Spleen (tissue), 11 donors: ENCODE data around the gene IMMP2L. TPM values are rescaled to one million over a fixed set of nuclear protein-coding genes. Genes with fewer than 3 reads are reported as not detected.

Source experiments
- DNase-seq: peaks from one replicate; pipeline ENCODE4 v3.0.0-alpha.2; 2020
- H3K27ac ChIP-seq, 8 donors: fragments of 200-600 bp; sonication (generic) in 7 of 8; 1 replicate in 4 of 8; 2 replicates in 4 of 8; pipeline versions ENCODE4 v1.5.0 to v1.8.0; 2016 to 2021; ENCODE audit warnings: inconsistent platforms in 4 of 8, mild to moderate bottlenecking in 4 of 8, moderate library complexity in 1 of 8
- H3K27me3 ChIP-seq, 7 donors: fragments of 200-600 bp; sonication (generic) in 6 of 7; replicated peaks in 1 of 7; 1 replicate in 4 of 7; 2 replicates in 3 of 7; pipeline versions ENCODE4 v1.5.0 to v1.8.0; 2016 to 2021; ENCODE audit warnings: inconsistent platforms in 3 of 7, mild to moderate bottlenecking in 1 of 7
- H3K36me3 ChIP-seq, 6 donors: fragments of 200-600 bp; sonication (generic) in 5 of 6; 1 replicate in 4 of 6; 2 replicates in 2 of 6; pipeline versions ENCODE4 v1.5.0 to v1.8.0; 2016 to 2021; ENCODE audit warnings: inconsistent platforms in 2 of 6
- H3K4me1 ChIP-seq, 6 donors: fragments of 200-600 bp; sonication (generic) in 5 of 6; 1 replicate in 3 of 6; 2 replicates in 3 of 6; pipeline versions ENCODE4 v1.5.0 to v1.8.0; 2016 to 2021; ENCODE audit warnings: inconsistent platforms in 3 of 6
- H3K4me3 ChIP-seq, 8 donors: fragments of 200-600 bp; sonication (generic) in 7 of 8; 1 replicate in 4 of 8; 2 replicates in 4 of 8; pipeline versions ENCODE4 v1.5.0 to v1.8.0; 2016 to 2021; ENCODE audit warnings: inconsistent platforms in 4 of 8, mild to moderate bottlenecking in 4 of 8, moderate library complexity in 2 of 8
- H3K9me3 ChIP-seq, 8 donors: fragments of 200-600 bp; sonication (generic) in 7 of 8; 1 replicate in 4 of 8; 2 replicates in 4 of 8; pipeline versions ENCODE4 v1.5.0 to v1.8.0; 2016 to 2021; ENCODE audit warnings: inconsistent platforms in 4 of 8
- CTCF ChIP-seq, 11 experiments: fragments of 200-600 bp in 7 of 11; fragments of 450-650 bp in 4 of 11; sonication (generic) in 4 of 11; IDR thresholded peaks in 8 of 11; conservative IDR thresholded peaks in 3 of 11; 1 replicate in 7 of 11; 2 replicates in 4 of 11; pipeline versions ENCODE4 v1.4.0 to v1.8.0; 2016 to 2021; ENCODE audit warnings: antibody characterized with exemption in 11 of 11, inconsistent platforms in 4 of 11, mild to moderate bottlenecking in 1 of 11
- POLR2A ChIP-seq, 3 donors: fragments of 450-650 bp; IDR thresholded peaks; one replicate each; pipeline ENCODE4 v1.5.1; 2017; ENCODE audit warnings: antibody characterized with exemption in 3 of 3, mild to moderate bottlenecking in 1 of 3
- POLR2AphosphoS5 ChIP-seq, 3 donors: sonication (generic); formaldehyde crosslinking; IDR thresholded peaks; one replicate each; pipeline ENCODE4 v1.5.1; 2017; ENCODE audit warnings: antibody characterized with exemption in 3 of 3
- WGBS, 5 donors: extraction: QIAGEN DNeasy Blood & Tissue Kit in 3 of 5; methylation state at CpG; one replicate each; pipeline versions ENCODE4 v1.1.5 to v1.1.7; 2013 to 2018; 5-methylcytosine and 5-hydroxymethylcytosine counted together
- intact Hi-C: fragments of 100-400 bp; cut with DNase I; formaldehyde crosslinking; loops from one replicate; pipeline ENCODE4 v1.15.0; 2023; ENCODE audit warnings: low total_unique reads
- polyA plus RNA-seq, 3 donors: library from polyadenylated mRNA; stranded (reverse); fragments of 200-250 nt; gene quantifications; one replicate each; pipeline ENCODE4 v1.2.1, GENCODE V29; 2013
- total RNA-seq, 7 donors: library from RNA; depleted of rRNA in 3 of 7; stranded (reverse); fragments of >200 nt in 3 of 7; fragmentation: NEBNext Ultra II Directional in 4 of 7; extraction: Animal tissue kit (Norgen Biotek cat#: 25700) in 4 of 7; gene quantifications; one replicate each; pipeline versions ENCODE4 v1.1.0 to v1.2.1, GENCODE V29; 2016 to 2021
- donor health status: healthy with polysubstance abuse.
- donor health status: DM: no; HTN: no; CAD: no; lungs with moderate emphysema.
- donor health status: DM: no; HTN: no; CAD: no.
- donor health status: Bipolar disorder and iron deficiency.
- donor health status: healthy.
- donor health status: DM: no; HTN: no; CAD: no.
- donor health status: DM: yes; HTN: yes; CAD: no.

Gene IMMP2L
- total and polyA plus RNA-seq, 10 donors = 6.5 to 32.7 (median 9.8) TPM

DNA sequence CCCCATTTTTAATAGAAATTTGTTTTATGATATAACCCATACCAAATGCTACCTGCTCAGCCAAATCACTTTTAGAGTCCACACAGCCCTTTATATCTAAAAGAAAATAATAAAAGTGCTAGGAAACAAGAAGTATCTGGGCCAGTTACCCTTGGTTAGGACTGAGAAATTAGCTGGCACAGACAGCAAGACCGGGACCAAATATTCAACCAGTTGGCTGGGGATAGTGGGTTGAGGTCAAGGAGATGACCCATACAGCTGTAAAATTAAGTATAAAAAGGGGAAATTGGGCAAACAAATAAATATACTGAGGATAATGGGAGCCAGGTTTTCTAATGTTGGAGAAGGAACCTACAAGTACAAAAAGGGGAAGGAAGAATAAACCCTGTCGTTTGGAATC is 174.3 kb downstream of the IMMP2L start:
- Histone ChIP-seq H3K27ac (no peak overlapping the region), H3K4me1 (no peaks in the 10 kb centered on the region), H3K4me3 (no peak overlapping the region), H3K9me3 (no peaks in the 10 kb centered on the region), H3K27me3 (no peaks in the 10 kb centered on the region), H3K36me3 (no peaks in the 10 kb centered on the region)
- WGBS, 5 donors = 66 to 77% (median 73%) methylated on average over 2 of the region's 2 CpGs
- no peak for TF ChIP-seq POLR2AphosphoS5 (IDR thresholded peaks at IDR 0.05)
- TF ChIP-seq POLR2A (IDR thresholded peaks at IDR 0.05) = no peak
- no peak for TF ChIP-seq CTCF (IDR thresholded peaks at IDR 0.05 in 8 of 11, conservative IDR thresholded peaks at IDR 0.05 in 3 of 11)
- DNase-seq = no peak
- intact Hi-C loops = no loop called here

- WGBS, 5 donors = 92 to 97% (median 92%) methylated on average over 3 of the region's 3 CpGs
- TF ChIP-seq POLR2AphosphoS5 (IDR thresholded peaks at IDR 0.05) (no peak), POLR2A (IDR thresholded peaks at IDR 0.05) (no peak), CTCF (IDR thresholded peaks at IDR 0.05 in 8 of 11, conservative IDR thresholded peaks at IDR 0.05 in 3 of 11) (no peak)
Measured at GRCh38 chr7:111384065-111384891, 178.0 kb downstream of the IMMP2L start.

GRCh38 chr7:111383133-111383532 is 179.2 kb downstream of the IMMP2L start:
- Histone ChIP-seq H3K4me1 (no peaks in the 10 kb centered on the region), H3K27ac (no peak overlapping the region), H3K27me3 (no peaks in the 10 kb centered on the region), H3K36me3 (no peaks in the 10 kb centered on the region), H3K4me3 (no peak overlapping the region), H3K9me3 (no peaks in the 10 kb centered on the region)
- TF ChIP-seq POLR2AphosphoS5 (IDR thresholded peaks at IDR 0.05) (no peak), POLR2A (IDR thresholded peaks at IDR 0.05) (no peak), CTCF (IDR thresholded peaks at IDR 0.05 in 8 of 11, conservative IDR thresholded peaks at IDR 0.05 in 3 of 11) (no peak)
- intact Hi-C loops = no loop called here
- 87 to 97% (median 95%) methylated on average over 3 of the region's 3 CpGs for WGBS, 5 donors
- no peak for DNase-seq

More at GRCh38 chr7:111384065-111384891, 178.0 kb downstream of the IMMP2L start:
- DNase-seq = no peak
- H3K4me3 ChIP-seq = no peak overlapping the region
- H3K9me3 ChIP-seq = no peaks in the 10 kb centered on the region
- no peaks in the 10 kb centered on the region for H3K27me3 ChIP-seq
- intact Hi-C loops = no loop called here
- H3K27ac ChIP-seq = no peak overlapping the region
- H3K4me1 ChIP-seq = no peaks in the 10 kb centered on the region
- H3K36me3 ChIP-seq = no peaks in the 10 kb centered on the region

- no peak overlapping the region for H3K27ac ChIP-seq
- H3K9me3 ChIP-seq = no peaks in the 10 kb centered on the region
- H3K27me3 ChIP-seq = no peaks in the 10 kb centered on the region
- H3K36me3 ChIP-seq = no peaks in the 10 kb centered on the region
- intact Hi-C loops = no loop called here
- WGBS, 5 donors = 91 to 99% (median 94%) methylated on average over 2 of the region's 2 CpGs
- H3K4me3 ChIP-seq = no peak overlapping the region
- no peak for TF ChIP-seq CTCF (IDR thresholded peaks at IDR 0.05 in 8 of 11, conservative IDR thresholded peaks at IDR 0.05 in 3 of 11)
- no peak for TF ChIP-seq POLR2AphosphoS5 (IDR thresholded peaks at IDR 0.05)
- TF ChIP-seq POLR2A (IDR thresholded peaks at IDR 0.05) = no peak
- no peaks in the 10 kb centered on the region for H3K4me1 ChIP-seq
- DNase-seq = no peak
Measured at GRCh38 chr7:111381590-111381989, 180.7 kb downstream of the IMMP2L start.
